Sigmoid colon (tissue), 4 donors: ENCODE data around the gene MNT.

ENCODE experiments used
- CTCF ChIP-seq, 4 experiments: fragments of 450-650 bp in 3 of 4; fragments of 200-600 bp in 1 of 4; IDR thresholded peaks; one replicate each; pipeline ENCODE4 v1.5.1; 2016 to 2019; ENCODE audit warnings: antibody characterized with exemption in 4 of 4, mild to moderate bottlenecking in 3 of 4, moderate library complexity in 2 of 4
- EP300 ChIP-seq, 4 donors: sonication (generic); formaldehyde crosslinking; IDR thresholded peaks; one replicate each; pipeline ENCODE4 v1.6.1; 2017; ENCODE audit warnings: antibody characterized with exemption in 4 of 4

GRCh38 chr17:2365132-2365531 lies 35.7 kb downstream of the MNT start:
- TF ChIP-seq CTCF (IDR thresholded peaks at IDR 0.05), result no peak
- no peak for TF ChIP-seq EP300 (IDR thresholded peaks at IDR 0.05)
